ENCODE measurements around the gene ASAP3.

ASAP3 gene

GRCh38 chr1:23449306-23449705 lies 34.7 kb downstream of the ASAP3 start:
- DNase-seq (ENCODE audit: low read depth in 2 of 2), result no peak

- no peak for DNase-seq (ENCODE audit: low read depth in 2 of 2)
These were observed 35.1 kb downstream of the ASAP3 start for GRCh38 chr1:23448846-23449245.

DNA sequence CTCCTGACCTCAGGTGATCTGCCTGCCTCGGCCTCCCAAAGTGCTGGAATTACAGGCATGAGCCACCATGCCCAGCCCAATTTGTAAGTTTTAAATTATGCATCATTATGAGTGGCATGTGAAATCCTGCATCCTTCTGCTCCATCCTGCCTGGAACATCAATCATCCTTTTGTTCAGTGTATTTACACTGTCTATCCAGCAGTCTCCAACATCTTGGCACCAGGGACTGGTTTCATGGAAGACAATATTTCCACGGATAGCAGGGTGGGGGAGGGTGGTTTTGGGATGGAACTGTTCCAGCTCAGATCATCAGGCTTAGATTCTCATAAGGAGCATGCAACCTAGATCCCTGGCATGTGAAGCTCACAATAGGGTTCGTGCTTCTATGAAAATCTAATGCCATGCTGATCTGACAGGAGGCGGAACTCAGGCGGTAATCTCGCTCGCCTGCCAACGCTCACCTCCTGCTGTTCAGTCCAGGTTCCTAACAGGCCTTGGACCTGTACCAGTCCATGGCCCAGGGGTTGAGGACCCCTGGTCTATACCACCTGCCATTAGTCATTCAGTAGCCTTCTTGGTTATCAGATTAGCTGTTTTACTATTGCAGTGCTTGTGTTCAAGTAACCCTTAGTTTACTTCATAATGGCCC lies 37.2 kb downstream of the ASAP3 start:
- DNase-seq (ENCODE audit: low read depth in 2 of 2), result no peak

- DNase-seq (ENCODE audit: low read depth in 2 of 2), result no peak
These were observed 39.2 kb downstream of the ASAP3 start for GRCh38 chr1:23444596-23445390.

- DNase-seq (ENCODE audit: low read depth in 2 of 2), result no peak
These were observed 39.9 kb downstream of the ASAP3 start for GRCh38 chr1:23444104-23444533.

- DNase-seq (ENCODE audit: low read depth in 2 of 2), result no peak
These were observed 41.2 kb downstream of the ASAP3 start for GRCh38 chr1:23442751-23443150.

DNA sequence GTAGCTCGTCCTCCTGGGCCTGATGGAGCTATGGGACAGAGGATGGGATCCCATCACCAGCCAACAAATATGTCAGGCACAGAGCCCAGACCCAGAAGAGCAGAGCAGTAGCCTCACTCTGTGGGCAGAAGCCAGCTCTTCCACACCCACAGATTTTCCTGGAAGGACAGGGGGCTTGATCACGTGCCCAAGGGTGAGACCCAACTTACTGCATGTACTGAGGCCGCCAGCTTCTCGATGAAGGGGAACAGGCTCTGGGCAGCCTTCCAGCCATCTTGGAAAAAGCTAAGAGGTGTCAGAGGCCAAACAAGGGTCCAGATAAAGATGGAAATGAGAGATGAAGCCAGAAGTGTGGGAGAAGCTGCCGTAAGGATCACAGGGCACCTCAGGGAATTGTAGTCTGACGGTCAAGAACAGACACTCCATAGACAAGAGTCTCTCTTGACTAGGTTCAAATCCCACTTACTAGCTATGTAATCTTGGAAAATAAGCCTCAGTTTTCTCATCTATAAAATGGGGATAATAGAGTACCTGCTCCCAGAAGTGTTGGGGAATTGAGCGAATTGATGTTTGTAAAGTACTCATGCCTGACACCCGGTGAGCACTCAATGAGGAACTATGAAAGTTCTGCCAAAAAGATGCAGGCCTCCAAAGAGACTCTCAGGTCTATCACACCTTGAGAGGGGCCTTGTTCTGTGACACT lies 42.4 kb downstream of the ASAP3 start:
- DNase-seq (ENCODE audit: low read depth in 2 of 2), result no peak

DNA sequence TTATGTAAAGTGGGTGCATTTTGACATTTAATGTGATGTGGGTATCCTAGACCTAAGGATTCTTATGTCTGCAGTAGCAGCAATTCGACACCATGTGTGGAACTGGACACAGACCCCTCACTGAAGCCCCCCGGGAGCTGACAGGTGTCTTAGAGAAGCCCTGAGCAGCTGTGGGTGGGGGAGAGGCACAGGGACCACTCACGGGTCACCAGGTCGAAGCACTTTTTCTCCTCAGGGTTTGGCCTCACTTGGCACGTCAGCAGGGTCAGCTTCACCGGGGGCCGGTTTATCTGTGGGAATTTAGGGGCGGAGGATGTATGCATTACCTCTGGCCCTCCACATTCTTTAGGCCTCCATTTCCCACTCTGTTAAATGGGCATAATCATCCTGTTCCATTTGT lies 45.4 kb downstream of the ASAP3 start:
- DNase-seq (ENCODE audit: low read depth in 2 of 2), result no peak

GRCh38 chr1:23437355-23437664 lies 46.7 kb downstream of the ASAP3 start:
- DNase-seq (ENCODE audit: low read depth in 2 of 2), result no peak

- DNase-seq (ENCODE audit: low read depth in 2 of 2), result no peak
These were observed 47.2 kb downstream of the ASAP3 start for GRCh38 chr1:23436520-23437354.

GRCh38 chr1:23434260-23434775 lies 49.7 kb downstream of the ASAP3 start:
- DNase-seq (ENCODE audit: low read depth in 2 of 2), result no peak

- no peak for DNase-seq (ENCODE audit: low read depth in 2 of 2)
These were observed 50.9 kb downstream of the ASAP3 start for GRCh38 chr1:23433122-23433521.

GRCh38 chr1:23431431-23431830 lies 52.5 kb downstream of the ASAP3 start:
- no peak for DNase-seq (ENCODE audit: low read depth in 2 of 2)

- DNase-seq (ENCODE audit: low read depth in 2 of 2), result no peak
These were observed 53.2 kb downstream of the ASAP3 start for GRCh38 chr1:23430803-23431202.

GRCh38 chr1:23428136-23428905 lies 55.7 kb downstream of the ASAP3 start:
- no peak for DNase-seq (ENCODE audit: low read depth in 2 of 2)

DNA sequence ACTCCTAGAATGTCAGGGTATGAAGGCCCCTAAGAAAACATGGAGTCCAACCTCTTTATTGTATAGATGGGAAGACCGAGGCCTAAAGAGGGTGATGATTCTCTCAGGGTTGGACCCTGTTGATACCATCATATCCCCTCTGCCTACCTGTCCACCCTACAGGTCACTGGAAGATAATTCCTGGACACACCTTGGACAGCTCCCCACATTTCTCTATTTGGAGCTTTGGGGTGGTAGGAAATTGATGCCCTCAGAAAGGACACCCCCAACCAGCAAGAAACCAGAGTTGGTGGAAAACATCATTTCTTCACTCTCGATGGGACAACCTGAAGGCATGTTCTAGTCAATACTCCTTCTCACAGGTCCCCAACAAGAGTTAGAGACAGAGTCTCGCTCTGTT lies 56.4 kb downstream of the ASAP3 start:
- DNase-seq (ENCODE audit: low read depth in 2 of 2), result no peak

GRCh38 chr1:23426828-23427227 lies 57.2 kb downstream of the ASAP3 start:
- DNase-seq (ENCODE audit: low read depth in 2 of 2), result no peak

GRCh38 chr1:23425193-23425494 lies 58.8 kb downstream of the ASAP3 start:
- DNase-seq (ENCODE audit: low read depth in 2 of 2), result no peak

- no peak for DNase-seq (ENCODE audit: low read depth in 2 of 2)
These were observed 59.4 kb downstream of the ASAP3 start, which contains the start of gene TCEA3 for GRCh38 chr1:23424293-23425192. TSS of gene TCEA3 (minus strand) at chr1:23424748. CDS start at chr1:23424633, 115 bp downstream.
